Testis (tissue), 2 donors: ENCODE measurements around the gene C16orf46.

Source experiments
- POLR2A ChIP-seq: fragments of 450-650 bp; IDR thresholded peaks from one replicate; pipeline ENCODE4 v1.6.1; 2017; ENCODE audit warnings: antibody characterized with exemption, mild to moderate bottlenecking, moderate library complexity
- TF ChIP-seq, protein P1 (sequence below), 3 experiments: fragments of 450-650 bp in 2 of 3; fragments of 200-600 bp in 1 of 3; sonication (generic) in 1 of 3; IDR thresholded peaks; one replicate each; pipeline ENCODE4 v1.5.1; 2016 to 2019; ENCODE audit warnings: antibody characterized with exemption in 3 of 3, mild to moderate bottlenecking in 2 of 3, moderate library complexity in 1 of 3

DNA sequence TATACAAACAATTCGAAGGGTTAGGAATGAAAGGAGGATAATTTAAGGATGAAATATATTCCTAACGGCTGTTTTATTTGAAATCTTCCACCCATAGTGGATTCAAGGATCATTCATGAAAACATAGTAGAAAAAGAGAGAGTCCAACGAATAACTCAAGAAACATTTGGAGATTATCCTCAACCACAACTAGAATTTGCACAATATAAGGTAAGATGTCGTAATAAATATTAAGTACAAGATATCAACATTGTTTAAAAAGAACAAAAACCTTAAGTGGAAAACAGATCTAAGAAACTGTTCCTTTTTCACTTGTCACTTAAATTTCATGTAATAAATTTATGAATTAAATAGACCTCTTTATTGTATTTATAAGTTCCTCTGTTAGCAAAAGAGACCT, 50.6 kb downstream of the C16orf46 start:
- TF ChIP-seq, protein P1, sequence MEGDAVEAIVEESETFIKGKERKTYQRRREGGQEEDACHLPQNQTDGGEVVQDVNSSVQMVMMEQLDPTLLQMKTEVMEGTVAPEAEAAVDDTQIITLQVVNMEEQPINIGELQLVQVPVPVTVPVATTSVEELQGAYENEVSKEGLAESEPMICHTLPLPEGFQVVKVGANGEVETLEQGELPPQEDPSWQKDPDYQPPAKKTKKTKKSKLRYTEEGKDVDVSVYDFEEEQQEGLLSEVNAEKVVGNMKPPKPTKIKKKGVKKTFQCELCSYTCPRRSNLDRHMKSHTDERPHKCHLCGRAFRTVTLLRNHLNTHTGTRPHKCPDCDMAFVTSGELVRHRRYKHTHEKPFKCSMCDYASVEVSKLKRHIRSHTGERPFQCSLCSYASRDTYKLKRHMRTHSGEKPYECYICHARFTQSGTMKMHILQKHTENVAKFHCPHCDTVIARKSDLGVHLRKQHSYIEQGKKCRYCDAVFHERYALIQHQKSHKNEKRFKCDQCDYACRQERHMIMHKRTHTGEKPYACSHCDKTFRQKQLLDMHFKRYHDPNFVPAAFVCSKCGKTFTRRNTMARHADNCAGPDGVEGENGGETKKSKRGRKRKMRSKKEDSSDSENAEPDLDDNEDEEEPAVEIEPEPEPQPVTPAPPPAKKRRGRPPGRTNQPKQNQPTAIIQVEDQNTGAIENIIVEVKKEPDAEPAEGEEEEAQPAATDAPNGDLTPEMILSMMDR (IDR thresholded peaks at IDR 0.05) = no peak
- no peak for TF ChIP-seq POLR2A
